ENCODE data around the gene METRNL. TPM values are rescaled to one million over a fixed set of nuclear protein-coding genes. Genes with fewer than 3 reads are reported as not detected.
A peak's percentile ranks its signal among the peaks of the same experiment; 100 is the strongest.

Gene METRNL
- total RNA-seq, 2 experiments from 2014 or later = 4.7 to 5.9 TPM

DNA sequence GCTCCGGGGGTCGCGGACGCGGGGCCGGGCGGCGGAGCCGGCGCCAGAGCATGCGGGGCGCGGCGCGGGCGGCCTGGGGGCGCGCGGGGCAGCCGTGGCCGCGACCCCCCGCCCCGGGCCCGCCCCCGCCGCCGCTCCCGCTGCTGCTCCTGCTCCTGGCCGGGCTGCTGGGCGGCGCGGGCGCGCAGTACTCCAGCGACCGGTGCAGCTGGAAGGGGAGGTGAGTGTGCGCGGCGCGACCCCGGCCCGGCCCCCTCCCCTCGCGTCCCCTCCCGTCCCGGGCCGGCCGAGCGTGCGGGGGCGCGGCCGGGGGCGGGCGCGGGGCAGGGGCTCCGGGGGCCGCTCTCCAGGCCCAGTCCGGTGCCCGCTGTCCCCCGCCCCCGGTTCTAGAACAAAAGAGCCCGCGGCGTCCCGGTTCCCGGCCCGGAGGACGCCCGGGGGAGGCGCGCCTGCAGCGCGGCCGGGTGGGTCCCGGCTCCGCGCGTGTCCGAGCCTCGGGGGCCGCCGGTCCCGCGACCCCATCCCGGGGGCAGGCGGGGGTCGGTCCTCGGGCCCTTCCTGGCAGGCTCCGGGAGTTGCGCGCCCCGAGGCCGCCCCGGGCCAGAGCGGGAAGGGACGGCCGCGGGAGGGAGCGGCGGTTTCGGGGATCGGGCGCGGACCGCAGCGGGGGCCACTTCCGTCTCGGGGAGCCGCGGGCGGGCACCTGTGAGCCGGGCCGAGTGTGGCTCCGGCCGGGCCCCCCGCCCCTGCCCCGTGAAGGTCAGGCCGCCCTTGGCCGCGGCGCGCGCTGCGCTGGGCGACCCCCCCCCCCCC lies 563 bp downstream of the METRNL start:
- Mint-ChIP-seq H3K36me3 (no peaks in the 10 kb centered on the region), H3K27ac (no peak overlapping the region), H3K9me3 (no peaks in the 10 kb centered on the region), H3K4me1 (peaks cover 28% of the 10 kb centered on the region), H3K27me3 (peaks cover 15% of the 10 kb centered on the region), H3K4me3 (no peak overlapping the region)
- DNase-seq = peak; percentile 33

DNA sequence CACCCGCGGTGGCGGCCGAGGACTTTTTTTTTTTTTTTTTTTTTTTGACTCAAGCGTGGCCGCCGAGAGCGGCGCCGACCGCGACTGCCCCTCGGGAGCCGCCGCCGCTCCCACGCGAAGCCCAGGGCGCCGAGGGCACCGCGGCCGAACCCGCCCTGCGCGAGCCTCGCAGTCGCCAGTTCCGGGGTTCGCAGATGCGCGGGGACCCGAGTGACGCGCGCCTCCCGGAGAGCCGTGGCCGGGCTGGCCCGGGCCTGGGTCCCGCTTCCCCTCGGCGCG lies 1.1 kb downstream of the METRNL start:
- Mint-ChIP-seq H3K27me3 (peaks cover 15% of the 10 kb centered on the region), H3K4me3 (no peak overlapping the region), H3K27ac (no peak overlapping the region), H3K4me1 (peaks cover 28% of the 10 kb centered on the region), H3K9me3 (no peaks in the 10 kb centered on the region), H3K36me3 (no peaks in the 10 kb centered on the region)
- no peak for DNase-seq

DNA sequence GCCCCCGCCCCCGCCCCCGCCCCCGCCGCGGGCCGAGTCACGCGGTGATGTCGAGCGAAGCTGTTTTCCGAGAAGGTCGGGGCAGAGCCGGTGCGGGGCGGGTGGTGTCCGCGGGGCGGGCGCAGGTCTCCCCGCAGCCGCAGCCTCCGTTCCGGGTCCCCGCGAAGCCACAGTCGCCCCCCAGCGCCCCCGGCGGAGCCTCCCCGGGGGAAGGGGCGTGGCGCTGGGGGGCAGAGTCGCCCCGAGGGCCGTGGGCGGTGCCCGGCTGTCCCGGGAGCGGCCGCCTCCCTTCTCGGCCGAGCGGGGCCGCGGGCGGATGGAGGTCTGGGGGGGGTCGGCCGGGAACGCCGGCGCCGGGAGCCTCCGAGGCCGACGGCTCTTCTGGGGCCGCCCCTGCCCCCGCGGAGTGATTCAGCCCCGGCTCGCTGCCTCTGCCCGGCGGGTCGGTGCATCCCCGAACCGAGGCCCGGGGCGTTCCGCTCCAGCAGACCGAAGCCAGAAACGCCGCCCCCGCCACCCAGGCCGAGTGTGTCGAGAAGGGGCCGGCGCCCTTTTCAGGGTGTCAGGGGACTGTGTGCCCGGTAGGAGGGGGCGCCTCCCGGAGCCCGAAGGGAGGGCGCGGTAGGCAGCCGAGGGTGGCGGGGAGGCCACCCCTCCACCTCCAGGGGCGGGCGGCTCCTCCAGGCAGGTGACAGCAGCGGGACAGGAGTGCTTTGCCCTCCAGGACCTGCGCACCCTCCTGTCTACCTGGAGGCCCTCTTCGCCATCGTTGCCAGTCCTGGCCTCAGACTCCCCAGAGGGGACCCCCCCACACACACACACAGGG lies 1.7 kb downstream of the METRNL start:
- peaks cover 15% of the 10 kb centered on the region for H3K27me3 Mint-ChIP-seq
- no peaks in the 10 kb centered on the region for H3K9me3 Mint-ChIP-seq
- no peak overlapping the region for H3K27ac Mint-ChIP-seq
- peak; percentile 53 for DNase-seq
- H3K4me1 Mint-ChIP-seq = peaks cover 28% of the 10 kb centered on the region
- no peak overlapping the region for H3K4me3 Mint-ChIP-seq
- no peaks in the 10 kb centered on the region for H3K36me3 Mint-ChIP-seq

DNA sequence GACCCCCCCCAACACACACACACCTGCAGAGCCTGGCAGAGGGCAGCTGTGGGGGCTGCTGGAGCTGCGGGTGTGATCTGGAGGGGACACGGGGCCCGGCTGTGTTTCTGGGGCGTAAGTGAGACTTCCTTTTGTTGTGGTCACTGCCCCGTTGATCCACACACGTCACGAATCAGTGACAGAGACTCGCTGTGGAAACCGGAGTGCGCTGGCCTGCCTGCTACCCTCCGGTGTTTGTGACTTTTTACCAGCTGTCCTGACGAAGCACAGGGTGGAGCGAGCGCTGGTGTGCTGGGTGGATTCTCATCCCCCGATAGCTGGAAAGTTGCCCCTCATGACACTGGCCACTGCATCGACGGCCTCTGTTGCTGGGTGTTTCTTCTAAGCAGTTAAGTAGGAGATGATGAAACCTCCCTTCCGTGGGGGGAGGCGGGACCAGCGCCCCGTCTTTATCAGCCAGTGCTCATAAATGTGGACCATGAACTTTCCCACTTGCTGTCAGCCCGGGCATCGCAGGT lies 2.3 kb downstream of the METRNL start:
- Mint-ChIP-seq H3K27ac (no peak overlapping the region), H3K4me1 (peaks cover 28% of the 10 kb centered on the region), H3K4me3 (peak overlapping the region; percentile 7)

DNA sequence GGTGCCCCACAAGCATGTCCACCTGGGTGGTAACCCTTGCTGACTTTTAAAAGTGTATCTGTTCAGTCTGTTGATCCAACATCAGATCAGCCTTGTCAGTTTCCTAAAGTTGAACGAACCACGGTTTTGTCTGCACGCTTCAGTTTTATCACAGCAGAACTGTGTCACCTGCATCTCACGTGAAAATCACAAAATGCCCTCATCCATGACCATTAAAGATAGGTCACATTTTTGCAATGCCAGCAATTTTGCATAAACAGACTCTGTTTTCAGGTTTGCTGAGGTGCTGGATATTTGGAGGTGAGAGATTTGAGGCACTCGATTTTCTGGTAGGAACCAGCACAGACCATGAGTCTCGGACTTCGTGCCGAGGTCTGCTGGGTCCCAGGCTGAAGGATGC lies 3.0 kb downstream of the METRNL start:
- Mint-ChIP-seq H3K27ac (peak overlapping the region; percentile 3), H3K4me1 (peaks cover 28% of the 10 kb centered on the region), H3K36me3 (no peaks in the 10 kb centered on the region), H3K27me3 (peaks cover 15% of the 10 kb centered on the region), H3K4me3 (peak overlapping the region; percentile 7), H3K9me3 (no peaks in the 10 kb centered on the region)
- DNase-seq = no peak

More for the DNA sequence above, 2.3 kb downstream of the METRNL start:
- no peak for DNase-seq
- Mint-ChIP-seq H3K27me3 (peaks cover 15% of the 10 kb centered on the region), H3K36me3 (no peaks in the 10 kb centered on the region), H3K9me3 (no peaks in the 10 kb centered on the region)

DNA sequence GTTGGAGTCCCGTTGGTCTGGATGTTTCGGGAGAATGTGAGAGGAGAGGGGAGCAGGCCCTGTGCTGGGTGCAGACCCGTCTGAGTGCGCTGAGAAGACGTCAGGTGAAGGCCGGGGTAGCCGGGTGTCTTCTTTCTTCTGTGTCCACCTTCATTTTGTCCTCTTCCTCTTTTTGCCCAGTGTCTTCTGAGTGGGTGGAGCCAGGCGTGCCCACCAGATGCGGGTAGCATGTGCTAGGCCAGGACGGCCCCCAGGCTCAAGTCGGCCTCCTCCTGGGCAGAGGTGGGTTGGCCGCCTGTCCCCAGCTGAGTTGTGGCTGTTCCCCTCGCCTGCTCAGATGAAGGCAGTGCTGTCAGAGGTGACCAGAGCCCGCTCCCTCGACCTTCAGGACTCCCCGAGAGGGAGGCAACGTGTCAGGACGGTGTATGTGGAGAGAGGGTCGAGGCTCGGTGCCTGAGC lies 3.5 kb downstream of the METRNL start:
- no peaks in the 10 kb centered on the region for H3K36me3 Mint-ChIP-seq
- DNase-seq = no peak
- H3K4me1 Mint-ChIP-seq = peaks cover 28% of the 10 kb centered on the region
- peak overlapping the region; percentile 4 for H3K4me3 Mint-ChIP-seq
- no peaks in the 10 kb centered on the region for H3K9me3 Mint-ChIP-seq
- H3K27me3 Mint-ChIP-seq = peaks cover 10% of the 10 kb centered on the region
- peak overlapping the region; percentile 75 for H3K27ac Mint-ChIP-seq

DNA sequence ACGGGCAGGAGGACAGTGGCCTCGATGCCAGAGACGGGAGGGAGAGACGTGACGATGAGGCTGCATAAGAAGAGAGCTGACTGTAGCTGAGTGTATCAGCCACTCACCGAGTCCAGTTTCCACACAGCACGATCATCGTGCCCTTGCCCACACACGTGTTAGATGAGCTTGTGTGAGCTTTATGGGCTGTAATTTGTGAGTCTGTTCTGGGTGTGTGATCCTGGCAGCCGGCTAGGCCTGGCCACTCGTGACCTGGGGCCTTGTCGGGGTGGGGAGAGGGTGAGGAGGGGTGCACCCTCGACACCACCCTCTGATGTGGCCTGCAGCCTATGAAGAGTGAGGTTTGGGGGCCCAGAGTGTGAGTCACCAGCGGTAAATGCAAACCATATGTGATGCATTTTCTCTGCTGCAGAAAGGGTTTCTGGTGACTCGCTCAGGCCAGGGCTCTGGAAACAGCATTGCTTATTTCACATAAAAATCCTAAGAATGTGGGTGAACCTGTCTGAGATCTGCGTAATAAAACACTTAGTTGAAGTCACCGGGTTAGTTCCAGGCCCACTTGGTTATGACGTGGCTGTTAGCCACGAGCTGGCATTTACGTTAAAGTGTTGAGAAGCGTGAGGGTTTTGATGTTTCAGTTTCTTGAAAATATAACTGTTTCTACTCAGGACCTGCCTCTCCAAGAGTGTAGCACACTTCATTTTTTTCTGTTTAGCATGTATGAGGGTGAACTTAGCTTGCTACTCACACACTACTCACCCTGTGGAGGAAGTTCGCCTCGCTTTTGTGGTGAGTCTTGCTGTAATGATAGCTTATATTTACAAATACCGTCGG lies 4.2 kb downstream of the METRNL start:
- peak overlapping the region; percentile 75 for H3K27ac Mint-ChIP-seq
- no peak overlapping the region for H3K4me3 Mint-ChIP-seq
- DNase-seq = peak; percentile 67
- H3K36me3 Mint-ChIP-seq = no peaks in the 10 kb centered on the region
- H3K9me3 Mint-ChIP-seq = no peaks in the 10 kb centered on the region
- H3K27me3 Mint-ChIP-seq = peaks cover 7% of the 10 kb centered on the region
- peaks cover 28% of the 10 kb centered on the region for H3K4me1 Mint-ChIP-seq

DNA sequence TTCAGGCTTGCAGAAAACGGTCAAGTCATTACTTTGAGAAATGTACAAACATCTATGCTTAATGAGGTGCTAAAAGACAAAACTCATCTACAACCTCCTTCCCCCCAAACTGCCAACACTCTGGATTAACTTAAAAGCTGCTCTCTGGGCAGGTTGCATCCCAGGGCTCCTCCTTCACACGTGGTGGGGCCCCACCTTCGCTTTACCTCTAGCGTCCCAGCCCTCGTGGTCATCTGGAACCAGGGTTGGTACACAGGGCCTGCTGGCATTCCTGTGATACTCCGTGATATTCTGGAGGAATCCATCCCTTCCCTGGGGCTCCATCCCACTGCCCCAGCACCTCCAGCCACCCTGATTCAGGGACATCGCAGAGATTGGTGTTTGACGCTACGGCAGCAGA lies 4.8 kb downstream of the METRNL start:
- H3K27ac Mint-ChIP-seq = peak overlapping the region; percentile 75
- peaks cover 7% of the 10 kb centered on the region for H3K27me3 Mint-ChIP-seq
- DNase-seq = no peak
- H3K9me3 Mint-ChIP-seq = no peaks in the 10 kb centered on the region
- no peak overlapping the region for H3K4me3 Mint-ChIP-seq
- peaks cover 28% of the 10 kb centered on the region for H3K4me1 Mint-ChIP-seq
- no peaks in the 10 kb centered on the region for H3K36me3 Mint-ChIP-seq

DNA sequence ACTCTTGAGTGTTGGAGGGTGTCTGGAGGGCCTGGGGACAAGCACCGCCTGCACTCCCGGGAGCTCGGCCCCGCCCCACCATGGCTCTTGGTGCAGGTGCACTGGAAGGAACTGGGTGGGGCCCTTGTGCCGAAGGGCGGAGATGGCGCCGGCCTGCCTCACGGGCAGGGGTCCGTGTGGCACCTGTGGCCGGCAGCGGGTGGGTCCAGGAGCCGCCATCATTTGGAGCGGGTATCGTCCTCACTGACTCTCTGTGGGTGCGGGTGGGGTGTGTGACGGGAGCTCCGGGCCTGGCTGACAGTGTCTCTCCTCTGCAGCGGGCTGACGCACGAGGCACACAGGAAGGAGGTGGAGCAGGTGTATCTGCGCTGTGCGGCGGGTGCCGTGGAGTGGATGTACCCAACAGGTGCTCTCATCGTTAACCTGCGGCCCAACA lies 5.2 kb downstream of the METRNL start:
- Mint-ChIP-seq H3K27ac (no peak overlapping the region), H3K27me3 (peaks cover 7% of the 10 kb centered on the region), H3K9me3 (no peaks in the 10 kb centered on the region), H3K4me1 (peaks cover 28% of the 10 kb centered on the region), H3K4me3 (no peak overlapping the region), H3K36me3 (no peaks in the 10 kb centered on the region)
- no peak for DNase-seq

DNA sequence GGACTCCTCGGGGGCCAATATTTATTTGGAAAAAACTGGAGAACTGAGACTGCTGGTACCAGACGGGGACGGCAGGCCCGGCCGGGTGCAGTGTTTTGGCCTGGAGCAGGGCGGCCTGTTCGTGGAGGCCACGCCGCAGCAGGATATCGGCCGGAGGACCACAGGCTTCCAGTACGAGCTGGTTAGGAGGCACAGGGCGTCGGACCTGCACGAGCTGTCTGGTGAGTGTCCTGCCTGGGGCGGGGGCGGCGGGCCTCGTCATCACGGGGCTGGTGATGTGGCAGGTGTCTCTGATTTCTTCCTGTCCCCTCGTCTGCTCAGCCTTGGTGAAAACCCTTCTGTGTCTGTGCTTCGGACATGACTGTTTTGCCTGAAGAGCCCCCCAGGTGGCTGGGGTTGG lies 5.7 kb downstream of the METRNL start:
- no peak for DNase-seq
- H3K4me3 Mint-ChIP-seq = no peak overlapping the region
- H3K9me3 Mint-ChIP-seq = no peaks in the 10 kb centered on the region
- peaks cover 28% of the 10 kb centered on the region for H3K4me1 Mint-ChIP-seq
- no peak overlapping the region for H3K27ac Mint-ChIP-seq
- H3K27me3 Mint-ChIP-seq = peaks cover 7% of the 10 kb centered on the region
- H3K36me3 Mint-ChIP-seq = no peaks in the 10 kb centered on the region

DNA sequence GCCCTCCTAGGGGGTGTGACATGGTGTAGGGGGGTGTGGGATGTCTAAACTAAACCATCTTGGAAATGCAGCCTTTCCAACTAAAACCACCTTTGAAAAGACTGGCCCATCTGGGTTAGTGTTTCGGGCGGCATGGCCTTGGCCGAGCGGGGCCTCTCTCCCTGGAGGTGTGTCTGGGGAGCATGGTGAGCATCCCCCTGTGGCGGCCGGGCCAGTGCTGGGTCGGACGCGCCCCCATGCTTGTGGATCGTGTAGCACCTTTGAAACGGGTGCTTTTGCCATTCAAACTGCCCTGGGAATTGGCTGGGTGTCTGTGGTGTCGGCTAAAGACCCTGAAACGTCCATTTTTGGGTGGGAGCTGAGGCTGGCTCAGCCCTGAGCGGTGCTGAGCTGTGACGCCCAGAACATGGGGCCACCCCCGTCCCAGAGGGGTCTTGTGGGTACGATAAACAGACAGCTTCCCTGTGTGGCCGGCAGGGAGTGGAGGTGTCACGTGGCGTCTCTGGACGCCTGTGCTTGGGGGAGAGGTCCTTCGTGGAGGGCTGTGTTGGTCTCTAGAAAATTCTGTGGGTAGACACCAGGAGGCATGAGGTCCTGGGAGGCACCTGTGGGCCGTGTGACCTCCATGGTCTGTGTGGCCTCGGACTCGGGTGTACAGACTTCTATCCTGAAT lies 6.3 kb downstream of the METRNL start:
- peaks cover 28% of the 10 kb centered on the region for H3K4me1 Mint-ChIP-seq
- no peaks in the 10 kb centered on the region for H3K9me3 Mint-ChIP-seq
- H3K36me3 Mint-ChIP-seq = no peaks in the 10 kb centered on the region
- no peak for DNase-seq
- no peak overlapping the region for H3K4me3 Mint-ChIP-seq
- peaks cover 7% of the 10 kb centered on the region for H3K27me3 Mint-ChIP-seq
- H3K27ac Mint-ChIP-seq = no peak overlapping the region

DNA sequence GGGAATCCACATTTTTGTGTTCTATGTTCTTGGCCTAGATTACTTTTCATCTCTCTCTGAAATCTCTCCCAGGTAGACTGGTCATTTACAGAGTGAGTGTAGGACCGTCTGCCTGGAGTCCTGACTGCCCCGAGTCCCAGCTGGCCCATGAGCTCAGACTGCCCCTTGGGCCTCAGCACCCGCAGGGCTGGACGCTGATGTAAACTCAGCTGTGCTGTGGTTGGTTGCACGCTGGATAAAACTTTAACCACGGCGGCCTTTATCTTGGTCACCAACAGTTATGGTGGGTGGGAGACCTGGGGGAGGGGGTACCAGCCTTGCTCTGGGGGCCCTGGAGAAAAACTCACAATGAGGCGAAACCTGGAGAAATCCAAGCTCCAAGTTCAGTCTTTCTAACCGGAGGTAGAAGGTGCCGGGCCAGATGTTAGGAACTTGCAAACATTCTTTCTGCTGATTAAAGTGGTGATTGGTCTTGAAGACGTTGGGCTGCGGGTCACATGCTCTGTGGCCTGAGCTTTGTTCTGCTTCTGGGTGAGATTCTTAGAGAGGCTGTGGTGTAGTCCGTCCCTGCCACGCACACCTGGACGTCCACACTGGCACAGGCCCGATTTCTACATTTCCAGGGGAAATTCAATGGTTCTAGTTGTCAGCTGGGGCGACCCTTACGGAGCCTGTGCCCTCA lies 6.9 kb downstream of the METRNL start:
- no peak for DNase-seq
- Mint-ChIP-seq H3K4me1 (peaks cover 28% of the 10 kb centered on the region), H3K27me3 (peaks cover 7% of the 10 kb centered on the region), H3K9me3 (no peaks in the 10 kb centered on the region), H3K36me3 (no peaks in the 10 kb centered on the region), H3K4me3 (no peak overlapping the region), H3K27ac (no peak overlapping the region)

DNA sequence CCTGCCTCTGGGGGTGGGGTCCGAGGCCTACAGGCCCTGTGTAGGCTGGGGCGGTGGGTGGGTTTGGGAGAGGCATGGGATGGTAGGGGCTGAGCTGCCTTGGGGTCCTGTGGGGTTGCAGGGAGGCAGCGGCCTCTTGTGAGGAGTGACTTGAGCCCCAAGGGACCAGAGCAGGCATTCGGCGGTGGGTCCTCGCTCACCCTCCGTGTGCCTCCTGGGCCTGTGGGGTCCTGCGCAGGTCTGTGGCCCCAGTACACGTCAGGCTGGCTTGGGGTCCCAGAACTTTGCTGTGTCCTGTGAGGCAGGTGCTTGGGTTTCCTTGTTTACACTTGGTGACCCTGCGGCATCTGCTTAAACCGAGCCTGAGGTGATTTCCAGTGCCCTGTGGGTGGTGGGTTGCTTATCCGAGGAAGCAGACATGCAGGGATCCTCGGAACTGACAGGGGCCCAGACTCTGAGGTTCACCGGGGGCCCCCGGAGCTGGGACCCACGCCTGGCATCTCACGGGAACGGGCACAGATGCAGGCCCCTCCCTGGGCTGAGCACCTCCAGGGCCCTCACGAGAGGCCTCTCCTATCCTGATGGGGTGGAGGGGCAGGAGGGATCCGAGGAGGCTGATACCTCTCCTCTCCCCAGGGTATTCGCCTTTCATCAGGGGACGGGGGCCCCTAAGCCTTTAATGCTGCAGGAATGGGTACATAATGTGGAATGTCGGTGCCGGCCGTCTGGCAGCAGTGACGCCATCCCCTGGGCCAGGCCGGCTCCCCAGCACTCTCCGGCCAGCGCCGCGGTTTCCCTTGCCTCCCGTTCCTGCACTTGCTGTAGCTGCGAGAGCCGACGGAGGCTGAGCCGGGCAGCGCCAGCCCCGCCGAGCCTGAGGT lies 7.7 kb downstream of the METRNL start:
- Mint-ChIP-seq H3K27me3 (peaks cover 1% of the 10 kb centered on the region), H3K9me3 (no peaks in the 10 kb centered on the region), H3K4me3 (no peak overlapping the region), H3K27ac (no peak overlapping the region), H3K36me3 (no peaks in the 10 kb centered on the region), H3K4me1 (peaks cover 25% of the 10 kb centered on the region)
- no peak for DNase-seq
